Globus pallidus (tissue), 1 donor: ENCODE measurements around the gene CPS1.

ENCODE experiments used
- DNase-seq: peaks from one replicate; pipeline ENCODE4 v3.0.0-alpha.2; 2015; ENCODE audit warnings: low spot score

Gene CPS1

DNA sequence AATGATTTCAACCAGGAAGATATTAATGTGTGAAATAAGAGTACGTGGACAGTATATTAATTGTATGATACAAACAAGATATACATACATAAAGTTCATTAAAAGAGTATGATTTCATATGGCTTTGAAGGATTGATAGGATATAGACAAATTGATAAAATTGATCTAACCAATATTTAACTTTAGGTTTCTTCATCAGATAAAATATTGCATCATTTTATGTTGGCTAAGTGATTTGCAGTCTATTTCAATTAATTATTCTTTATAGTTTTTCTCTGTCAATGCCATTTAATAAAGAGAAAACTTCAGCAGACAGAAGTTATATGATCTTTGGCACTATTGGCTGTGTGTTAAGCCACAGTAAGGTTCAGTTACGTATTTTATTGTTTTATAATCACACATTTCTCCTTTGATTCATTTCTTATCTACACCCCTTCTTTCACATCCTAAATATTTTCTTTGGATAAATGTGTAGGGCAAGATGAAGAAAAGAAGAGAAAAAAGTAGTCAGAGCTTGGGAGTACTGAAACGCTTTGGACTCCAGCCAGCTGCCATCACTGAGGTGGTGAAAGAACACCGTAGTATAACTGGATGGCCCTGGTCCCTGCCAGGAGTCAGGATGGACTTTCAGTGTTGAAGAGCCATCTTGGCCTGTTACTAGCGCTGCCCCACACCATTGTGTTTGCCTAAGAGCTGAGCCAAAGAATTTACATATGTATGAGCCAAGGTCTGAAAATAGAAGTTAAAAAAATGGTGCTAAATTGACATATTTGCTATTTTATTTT lies 9.8 kb upstream of the CPS1 start:
- DNase-seq = peak; percentile 49

DNA sequence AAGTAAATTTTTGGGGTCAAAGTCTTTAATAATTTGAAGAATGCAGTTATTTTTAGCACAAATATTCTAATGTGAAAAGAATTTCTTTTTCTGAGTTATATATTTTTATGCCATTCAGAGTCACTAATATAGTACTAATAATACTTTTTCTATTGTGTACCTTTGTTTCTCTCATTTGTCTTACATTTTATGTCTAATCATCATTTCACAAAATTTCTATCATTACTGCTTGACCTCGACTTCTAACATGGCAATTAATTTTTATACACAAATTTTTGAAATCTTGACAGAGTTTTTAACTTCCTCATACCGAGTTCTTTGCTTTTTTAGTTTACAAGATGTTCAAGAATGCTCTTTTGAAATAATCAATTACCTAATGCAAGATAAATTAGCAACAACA lies 8.4 kb upstream of the CPS1 start:
- no peak for DNase-seq

DNA sequence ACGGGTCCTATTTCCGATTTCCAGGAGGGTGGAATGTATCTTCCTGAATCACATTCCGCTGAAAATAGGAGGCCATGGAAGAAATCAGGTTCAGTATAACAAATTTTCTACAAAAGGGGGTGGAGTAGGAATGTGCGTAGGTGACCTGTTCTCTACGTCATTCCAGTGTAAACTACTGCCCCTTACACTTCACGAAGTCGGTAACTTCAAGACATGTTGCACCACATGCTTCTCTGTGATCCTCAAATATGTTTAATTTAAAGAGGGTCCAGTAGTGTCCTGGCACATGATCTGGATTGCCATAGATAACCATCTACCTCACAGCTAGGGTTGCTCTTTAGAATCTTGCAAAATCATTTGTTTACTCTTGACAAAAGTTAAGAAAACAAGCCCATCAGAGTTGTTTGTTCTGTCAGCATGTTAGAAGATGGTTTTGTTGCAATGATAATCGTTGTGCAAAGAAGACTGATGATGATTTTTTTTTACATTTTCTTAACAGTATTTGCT lies 7.5 kb upstream of the CPS1 start:
- no peak for DNase-seq

DNA sequence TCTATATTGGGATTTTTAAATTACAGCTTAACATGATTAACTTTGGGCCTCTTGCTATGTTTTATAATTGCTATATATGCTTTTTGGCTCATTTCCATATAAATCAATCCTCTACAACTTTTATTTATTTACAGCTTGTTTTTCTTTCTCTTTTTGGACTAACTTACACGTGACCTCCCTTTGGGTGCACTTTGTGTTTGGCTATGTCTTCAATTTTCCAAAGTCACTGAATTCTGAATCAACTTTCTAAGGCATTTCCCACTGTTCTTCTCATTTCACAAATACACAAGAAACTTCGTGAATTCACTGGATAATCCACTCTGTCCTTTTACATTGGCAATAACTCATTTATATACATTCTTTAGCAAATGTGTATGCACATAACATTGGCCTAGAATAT lies 5.4 kb upstream of the CPS1 start:
- no peak for DNase-seq

DNA sequence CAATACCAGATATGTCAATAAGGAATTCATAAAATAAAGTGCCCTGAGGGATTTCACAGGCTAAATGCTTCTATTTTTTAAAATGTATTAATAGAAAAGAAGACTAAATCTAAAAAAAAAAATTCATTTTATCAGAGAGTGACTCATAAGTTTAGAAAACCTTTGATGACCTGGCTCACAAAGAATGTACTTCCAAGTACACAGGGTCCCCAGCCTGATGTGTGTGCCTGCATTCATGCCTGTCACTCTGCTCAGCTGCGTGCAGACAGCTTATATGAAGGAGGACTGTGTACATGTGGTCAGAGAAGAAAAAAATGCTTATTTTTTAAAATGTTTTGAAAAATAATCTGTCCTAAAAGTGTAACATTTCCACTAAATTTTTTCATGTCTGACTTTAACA lies 3.0 kb upstream of the CPS1 start:
- DNase-seq = no peak

DNA sequence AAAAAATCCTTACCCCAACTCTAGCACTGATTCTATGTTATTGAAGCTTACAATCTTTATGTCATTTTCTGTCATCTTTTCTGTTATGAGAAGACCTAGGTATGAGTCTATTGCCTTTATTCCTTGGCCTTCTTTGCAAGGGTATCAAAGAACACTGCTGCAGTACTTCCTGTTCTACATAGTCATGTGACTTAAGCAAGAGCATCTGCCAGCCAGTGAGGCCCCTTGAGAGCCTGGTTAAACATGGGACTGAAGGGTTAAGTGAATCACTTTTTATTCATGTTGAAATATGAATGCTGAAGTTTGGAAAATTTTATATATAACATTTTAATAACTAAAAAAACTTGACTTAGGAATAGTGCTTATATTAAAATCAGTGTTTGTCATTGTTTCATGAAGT lies 844 bp upstream of the CPS1 start:
- no peak for DNase-seq

DNA sequence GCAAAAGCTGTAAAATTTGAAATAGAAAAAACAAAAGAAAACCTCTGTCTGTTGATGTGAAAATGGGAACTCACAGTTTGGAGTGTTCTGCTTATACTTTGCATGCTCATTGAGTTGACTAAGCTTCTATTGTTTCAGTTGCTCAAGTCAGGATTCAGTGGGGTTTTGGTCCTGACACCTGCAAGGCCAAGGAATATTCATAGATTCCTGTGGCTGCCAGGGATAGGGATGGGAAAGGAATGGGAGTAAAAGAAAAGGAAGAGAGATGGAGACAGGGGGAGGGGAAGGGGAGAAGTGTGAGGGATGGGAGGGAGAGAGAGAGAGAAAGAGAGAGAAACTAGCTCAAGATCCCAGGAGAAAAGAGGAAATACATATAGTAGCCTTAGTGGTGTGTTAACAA lies 1.3 kb downstream of the CPS1 start:
- DNase-seq = no peak

DNA sequence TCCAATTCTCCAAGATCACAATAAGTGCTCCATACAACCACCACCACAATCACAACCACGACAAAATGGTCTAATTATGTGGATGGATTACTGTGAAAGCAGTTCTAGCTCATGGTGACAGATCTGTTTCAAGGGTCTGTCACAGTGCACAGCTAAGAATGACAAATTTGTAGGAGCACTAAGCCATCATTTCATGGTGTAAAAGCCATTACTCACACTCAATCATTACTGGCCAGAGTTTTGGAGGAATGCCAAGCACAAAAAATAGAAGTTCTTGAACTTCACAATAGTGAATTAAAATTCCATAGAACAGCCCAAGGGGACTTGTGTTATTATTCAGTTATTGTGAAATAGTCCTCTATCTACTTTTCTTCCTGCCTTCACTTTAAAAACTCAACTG lies 2.3 kb downstream of the CPS1 start:
- no peak for DNase-seq

DNA sequence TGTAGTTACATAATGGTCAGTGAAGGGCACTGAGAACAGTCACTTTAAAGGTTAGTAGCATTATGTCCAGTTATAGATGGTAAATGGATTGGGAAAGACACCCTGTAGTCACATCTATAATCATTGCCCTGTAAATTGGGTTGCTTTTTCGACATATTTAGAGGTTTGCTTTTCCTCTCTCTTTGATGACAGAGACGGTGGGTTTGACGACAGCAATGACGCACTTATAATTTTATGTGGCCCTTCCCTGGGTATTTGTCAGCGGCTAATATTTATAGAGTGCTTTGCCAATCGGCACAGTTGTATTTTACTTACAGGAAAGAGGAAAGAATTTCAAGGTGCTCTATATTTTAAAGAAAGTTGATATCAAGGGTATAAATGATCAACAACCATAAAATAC lies 2.8 kb downstream of the CPS1 start:
- no peak for DNase-seq

DNA sequence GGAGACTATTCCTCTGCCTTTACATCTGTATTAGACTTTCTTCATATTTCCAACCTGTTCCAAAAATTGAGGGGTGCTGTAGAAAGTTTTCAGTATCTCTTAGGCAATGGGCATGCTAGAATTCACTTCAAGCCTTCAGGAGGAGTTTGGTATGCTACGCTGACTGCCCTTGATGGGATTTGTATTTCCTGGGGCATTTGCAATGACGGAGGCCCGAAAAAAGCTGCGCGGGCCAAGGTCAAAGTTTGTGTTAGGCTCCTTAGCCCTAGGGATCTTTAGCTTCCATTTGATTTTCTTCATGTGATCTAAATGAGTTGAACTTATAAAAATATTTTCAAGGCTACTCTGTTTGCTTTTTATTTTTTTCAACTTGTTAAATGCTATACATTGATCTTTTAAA lies 5.1 kb downstream of the CPS1 start:
- DNase-seq = no peak

DNA sequence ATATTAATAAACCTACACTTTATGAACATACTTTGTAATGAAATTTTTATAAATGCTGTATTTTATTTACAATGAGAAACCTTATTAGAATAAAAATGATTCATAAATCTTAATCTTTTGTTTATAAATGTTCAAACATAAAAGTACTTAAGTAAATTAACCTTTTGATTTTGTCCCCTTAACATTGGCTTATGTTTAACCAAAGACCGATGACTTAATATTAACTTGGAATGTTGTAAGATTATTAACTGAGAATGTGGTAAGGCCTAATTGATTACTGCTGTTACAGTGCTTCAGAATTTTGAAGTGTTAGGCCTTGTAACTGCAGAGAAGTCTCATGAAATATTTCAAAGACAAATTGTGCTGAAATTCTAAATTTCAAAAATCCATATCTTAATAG lies 5.7 kb downstream of the CPS1 start:
- no peak for DNase-seq

DNA sequence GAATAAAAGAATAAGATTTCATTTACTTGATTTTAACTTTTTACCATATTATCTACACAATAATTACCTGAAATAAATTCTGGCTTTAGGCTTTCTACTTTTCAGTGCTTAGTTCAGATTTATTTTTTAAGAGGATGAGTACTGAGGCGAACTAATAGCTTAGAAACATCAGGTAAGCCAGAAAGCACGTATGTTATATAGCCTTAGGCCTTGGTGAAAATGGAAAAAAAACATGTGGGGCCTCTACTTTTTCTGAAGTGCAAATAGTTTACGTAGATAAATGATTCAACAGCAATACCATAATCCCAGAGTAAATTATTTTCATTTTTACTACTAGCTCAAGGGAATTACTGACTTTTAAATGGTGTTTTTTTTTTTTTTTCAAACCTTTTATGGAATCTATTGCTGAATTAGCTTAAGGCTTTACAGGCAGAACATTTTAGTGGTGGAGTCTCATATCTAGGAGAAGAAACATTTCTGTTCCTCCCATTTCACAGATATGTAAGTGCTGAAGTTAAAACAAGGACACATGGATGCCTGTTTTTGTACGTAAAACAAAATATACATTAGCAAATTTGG lies 6.2 kb downstream of the CPS1 start:
- no peak for DNase-seq

DNA sequence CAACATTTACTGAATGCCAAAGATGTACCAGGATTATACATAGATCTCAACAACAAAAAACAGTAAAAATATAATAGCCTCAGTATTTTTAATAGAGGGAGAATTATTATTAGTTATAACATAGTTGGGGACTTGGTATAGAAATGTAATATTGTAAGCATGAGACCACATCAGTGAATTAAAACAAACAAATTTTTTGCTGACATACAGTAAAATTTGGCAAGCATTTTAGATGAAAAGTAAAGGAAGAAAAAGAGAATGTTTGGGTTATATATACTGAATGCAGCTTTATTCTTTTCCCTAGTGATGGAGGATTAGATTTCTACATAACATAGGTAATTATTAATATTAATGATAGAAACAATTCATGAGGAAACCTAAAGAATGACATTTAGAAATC lies 10.9 kb downstream of the CPS1 start:
- no peak for DNase-seq

DNA sequence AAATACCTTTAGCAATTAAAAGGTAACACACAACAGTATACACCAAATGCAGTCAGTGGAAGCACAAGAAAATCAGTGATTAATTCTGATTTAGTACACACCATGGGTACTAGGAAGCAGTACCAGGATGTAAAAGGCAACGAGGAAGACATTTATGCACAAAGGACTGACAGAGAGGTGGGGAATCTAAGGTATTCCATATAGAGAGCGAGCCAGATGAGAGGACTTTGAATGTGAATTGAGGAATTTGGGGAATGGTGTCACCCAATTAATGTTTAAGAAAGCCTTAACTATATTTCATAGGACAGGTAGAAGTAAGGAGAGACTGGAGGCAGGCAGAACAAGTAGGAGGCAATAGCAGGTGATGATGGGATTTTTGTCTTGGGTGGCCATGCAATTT lies 11.7 kb downstream of the CPS1 start:
- no peak for DNase-seq

DNA sequence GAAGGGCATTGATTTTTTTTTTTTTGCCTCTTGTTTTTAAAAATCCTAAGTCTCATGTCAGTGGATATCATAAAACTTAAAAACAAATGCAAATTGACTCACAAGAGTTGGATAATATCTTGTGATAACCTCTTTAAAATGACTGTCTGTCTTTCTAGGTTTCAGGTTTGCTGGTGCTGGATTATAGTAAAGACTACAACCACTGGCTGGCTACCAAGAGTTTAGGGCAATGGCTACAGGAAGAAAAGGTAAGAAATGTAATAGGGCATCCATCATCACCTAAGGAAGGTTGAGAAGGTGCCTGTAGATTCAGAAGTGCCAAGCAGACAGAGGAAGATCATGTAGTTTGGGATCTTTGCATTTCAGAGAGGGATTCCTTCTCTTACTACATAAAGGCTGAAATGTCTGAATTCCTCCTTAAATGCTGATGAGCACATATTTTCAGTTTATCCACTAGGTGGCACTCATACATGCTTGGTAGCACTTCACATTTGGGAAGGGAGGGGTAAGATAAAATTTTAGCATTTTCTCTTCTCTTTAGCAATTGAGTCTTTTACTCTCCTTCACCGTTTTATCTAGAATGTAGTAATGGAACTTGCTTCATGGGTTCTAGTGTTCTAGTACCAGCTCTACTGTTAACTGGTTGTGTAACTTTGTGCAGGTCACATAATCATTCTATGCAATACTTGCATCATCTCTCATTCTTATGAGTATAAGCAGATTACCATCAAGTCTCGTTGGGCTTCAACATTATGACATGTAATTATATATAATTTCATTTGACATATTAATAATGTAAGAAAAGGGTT lies 21.1 kb downstream of the CPS1 start:
- DNase-seq = peak; percentile 80

DNA sequence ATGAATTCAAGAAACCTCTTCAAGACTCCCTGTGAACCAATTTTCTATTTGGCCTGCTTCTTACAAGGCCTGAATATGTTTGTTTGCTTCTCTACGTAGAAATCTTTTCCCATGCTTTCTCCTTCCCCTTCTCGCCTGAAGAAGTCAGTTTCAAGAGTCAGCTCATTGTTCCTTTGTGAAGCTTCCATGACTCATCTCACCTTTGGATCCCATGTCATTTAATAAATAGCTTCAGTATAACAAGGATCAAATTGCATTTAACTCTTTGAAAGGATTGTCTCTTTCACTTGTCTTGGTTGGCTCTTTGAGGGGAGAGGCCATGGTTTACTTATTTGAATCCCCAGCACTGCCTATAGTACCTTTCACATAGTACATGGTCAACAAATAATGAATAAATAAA lies 28.4 kb downstream of the CPS1 start:
- no peak for DNase-seq

DNA sequence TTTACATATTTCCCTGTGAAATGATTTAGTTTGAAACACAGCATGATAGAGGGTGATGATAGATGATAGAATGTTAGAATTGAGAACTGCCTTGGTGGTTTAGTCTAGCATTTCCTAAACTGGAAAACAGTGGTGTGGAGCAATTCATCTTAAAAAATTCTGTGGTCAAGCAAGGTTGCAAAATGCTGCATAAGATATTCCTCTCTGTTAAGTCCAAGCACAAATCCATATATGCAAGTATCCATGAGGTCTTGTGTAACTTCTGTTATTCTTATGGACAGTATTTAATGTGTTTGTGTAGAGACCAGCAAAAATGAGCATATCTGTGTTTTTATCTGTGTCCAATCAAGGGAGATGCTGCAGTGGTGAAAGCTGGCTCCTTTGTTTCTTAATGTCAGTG lies 30.0 kb downstream of the CPS1 start:
- DNase-seq = no peak

DNA sequence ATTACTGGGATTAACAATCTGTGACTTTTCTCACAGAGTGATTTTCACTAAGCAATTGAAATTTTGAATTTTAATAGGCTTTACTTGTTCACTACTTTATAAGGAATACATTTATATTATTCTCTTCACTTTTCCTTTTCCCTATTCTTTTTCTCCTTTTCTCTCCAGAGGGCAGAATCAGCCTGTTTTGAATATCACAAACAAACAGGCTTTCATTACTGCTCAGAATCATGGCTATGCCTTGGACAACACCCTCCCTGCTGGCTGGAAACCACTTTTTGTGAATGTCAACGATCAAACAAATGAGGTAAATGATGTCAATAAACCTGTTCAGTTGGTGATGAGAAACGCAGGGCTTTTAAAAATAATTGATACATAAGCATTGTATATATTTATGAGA lies 35.3 kb downstream of the CPS1 start:
- DNase-seq = peak; percentile 63

DNA sequence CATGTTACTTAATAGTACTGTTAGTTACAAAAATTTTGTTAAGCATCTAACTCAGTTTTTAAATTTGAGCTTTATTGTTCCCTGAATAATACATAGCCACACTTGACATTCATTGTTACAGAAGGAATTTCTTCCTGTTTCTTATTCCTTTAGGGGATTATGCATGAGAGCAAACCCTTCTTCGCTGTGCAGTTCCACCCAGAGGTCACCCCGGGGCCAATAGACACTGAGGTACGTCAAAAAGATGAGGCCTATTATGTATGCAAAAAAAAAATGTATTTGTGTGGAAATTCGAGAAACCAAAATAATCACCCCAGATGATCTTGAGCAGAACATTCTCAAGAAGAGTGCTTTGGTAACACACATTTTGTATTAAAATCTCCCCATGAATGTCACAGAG lies 36.3 kb downstream of the CPS1 start:
- DNase-seq = no peak

DNA sequence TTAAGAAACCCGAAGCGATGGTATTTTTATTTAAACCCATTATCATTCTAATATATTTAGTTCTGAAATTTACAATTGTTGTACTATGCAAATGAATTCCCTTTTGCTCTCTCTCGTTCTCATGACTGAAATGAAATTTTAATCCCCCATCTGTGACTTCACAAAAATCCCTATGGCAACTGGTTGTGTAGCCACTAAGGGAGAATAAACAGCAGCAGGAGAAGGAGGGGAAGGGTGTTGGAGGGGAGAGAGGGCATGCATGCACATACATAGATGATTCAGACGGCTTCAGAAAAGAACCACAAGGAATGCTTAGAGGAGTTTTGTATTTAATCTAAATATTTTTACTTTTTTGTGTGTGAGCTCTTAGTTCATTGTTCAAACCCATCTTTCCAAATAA lies 36.8 kb downstream of the CPS1 start:
- DNase-seq = no peak

DNA sequence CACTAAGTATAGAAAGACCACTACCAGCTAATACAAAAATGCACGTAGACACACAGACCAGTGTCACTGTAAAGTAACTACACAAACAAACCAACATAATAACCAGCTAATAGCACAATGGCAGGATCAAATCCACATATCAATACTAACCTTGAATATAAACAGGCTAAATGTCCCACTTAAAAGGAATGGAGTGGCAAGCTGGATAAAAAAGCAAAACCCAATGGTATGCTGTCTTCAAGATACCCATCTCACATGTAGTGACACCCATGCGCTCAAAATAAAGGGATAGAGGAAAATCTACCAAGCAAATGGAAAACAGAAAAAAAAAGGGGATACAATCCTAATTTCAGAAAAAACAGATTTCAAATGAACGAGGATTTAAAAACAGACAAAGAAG lies 41.8 kb downstream of the CPS1 start:
- DNase-seq = no peak

DNA sequence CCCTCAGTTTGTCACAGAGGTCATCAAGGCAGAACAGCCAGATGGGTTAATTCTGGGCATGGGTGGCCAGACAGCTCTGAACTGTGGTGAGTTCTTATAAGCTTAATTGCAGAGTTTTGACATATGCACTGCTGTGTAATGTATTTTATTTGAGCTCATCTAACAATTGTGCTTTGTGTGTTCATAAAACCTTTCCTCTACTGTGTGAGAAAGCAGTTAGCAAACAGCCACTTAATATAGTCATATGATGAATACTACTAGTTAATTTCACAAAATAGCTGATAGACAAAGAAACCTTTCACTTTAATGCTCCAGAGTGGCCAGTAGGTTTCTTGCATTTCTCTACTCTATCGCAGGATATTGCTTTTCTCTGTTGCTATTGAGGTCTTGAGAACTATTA lies 43.1 kb downstream of the CPS1 start:
- no peak for DNase-seq

DNA sequence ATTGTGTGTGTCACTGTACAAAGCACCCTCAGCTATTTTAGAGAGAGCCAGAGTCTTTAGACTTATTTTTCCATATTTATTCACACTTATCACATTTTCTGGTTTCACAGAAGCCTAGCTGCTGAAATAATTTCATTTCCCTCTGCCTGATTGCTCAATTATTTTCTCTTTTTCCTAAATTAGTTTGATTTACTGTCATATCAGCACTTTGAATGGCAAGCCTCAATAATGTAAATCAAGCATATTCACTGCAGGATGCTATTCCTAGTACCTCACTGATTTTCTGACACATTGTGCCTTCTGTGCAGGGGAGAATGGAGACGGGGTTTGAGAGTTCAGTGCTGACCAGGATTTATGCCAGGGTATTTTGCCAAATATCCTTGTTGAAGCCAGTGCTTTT lies 48.3 kb downstream of the CPS1 start:
- DNase-seq = no peak
